Central memory CD8-positive, alpha-beta T cell (primary cell): Measurements from ENCODE around the gene SENP1.

ENCODE experiments used
- ATAC-seq: fragments of 150-1000 bp; cut with Tn5 transposase; replicated peaks from 2 replicates; pipeline ENCODE4 v1.10.0; 2022; ENCODE audit warnings: mild to moderate bottlenecking, moderate FRiP score, moderate number of reproducible peaks; ENCODE audit not compliant: poor library complexity, severe bottlenecking; ENCODE audit errors: extremely low read depth
- DNase-seq, 2 donors: peaks; one replicate each; pipeline ENCODE4 v3.0.0; 2021; ENCODE audit warnings: low spot score in 2 of 2
- H3K27ac Mint-ChIP-seq: one replicate; pipeline ENCODE4 v1.8.0; 2022; ENCODE audit warnings: low read depth, mild to moderate bottlenecking, moderate library complexity, mixed read lengths
- H3K27me3 Mint-ChIP-seq: one replicate; pipeline ENCODE4 v1.8.0; 2022; ENCODE audit warnings: mixed read lengths
- H3K36me3 Mint-ChIP-seq: one replicate; pipeline ENCODE4 v1.8.0; 2022; ENCODE audit warnings: mild to moderate bottlenecking, moderate library complexity, mixed read lengths; ENCODE audit not compliant: insufficient read depth
- H3K4me1 Mint-ChIP-seq: one replicate; pipeline ENCODE4 v1.8.0; 2022; ENCODE audit warnings: mixed read lengths
- H3K4me3 Mint-ChIP-seq: one replicate; pipeline ENCODE4 v1.8.0; 2022; ENCODE audit warnings: mild to moderate bottlenecking, moderate library complexity, mixed read lengths
- H3K9me3 Mint-ChIP-seq: one replicate; pipeline ENCODE4 v1.8.0; 2022; ENCODE audit warnings: mixed read lengths

Gene SENP1

DNA sequence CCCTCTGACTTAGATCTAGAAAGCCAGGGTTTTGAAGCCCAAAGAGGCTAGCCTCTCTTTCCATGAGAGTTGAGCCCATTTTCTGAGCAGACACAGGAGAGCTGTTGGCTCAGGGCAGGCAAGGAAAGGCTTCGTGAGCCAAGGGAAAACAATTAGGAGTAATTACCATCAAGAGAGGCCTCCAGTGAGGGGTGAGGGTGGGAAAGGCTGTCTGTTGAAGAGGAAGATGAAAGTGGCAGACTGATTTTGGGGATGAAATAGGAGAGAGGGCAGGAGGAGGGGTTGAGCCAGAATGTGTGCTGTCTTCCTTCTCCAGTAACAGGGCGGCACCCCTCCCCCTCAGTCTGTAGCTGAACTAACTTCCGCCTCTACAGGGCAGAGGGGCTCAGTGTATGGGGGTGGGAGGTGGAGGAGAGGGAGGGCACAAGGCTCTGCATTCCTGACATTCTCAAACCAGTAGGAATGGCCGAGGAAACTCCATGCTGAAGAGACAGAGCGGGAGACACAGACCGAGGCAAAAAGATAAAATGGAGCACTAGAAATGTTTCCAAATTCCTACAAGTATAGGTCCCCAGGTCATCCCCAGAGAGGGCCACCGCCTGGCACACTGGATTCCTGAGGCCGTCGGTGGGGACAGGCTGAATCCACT is 68.5 kb downstream of the SENP1 start:
- DNase-seq = no peak
- H3K36me3 Mint-ChIP-seq = peaks cover under 1% of the 10 kb centered on the region

DNA sequence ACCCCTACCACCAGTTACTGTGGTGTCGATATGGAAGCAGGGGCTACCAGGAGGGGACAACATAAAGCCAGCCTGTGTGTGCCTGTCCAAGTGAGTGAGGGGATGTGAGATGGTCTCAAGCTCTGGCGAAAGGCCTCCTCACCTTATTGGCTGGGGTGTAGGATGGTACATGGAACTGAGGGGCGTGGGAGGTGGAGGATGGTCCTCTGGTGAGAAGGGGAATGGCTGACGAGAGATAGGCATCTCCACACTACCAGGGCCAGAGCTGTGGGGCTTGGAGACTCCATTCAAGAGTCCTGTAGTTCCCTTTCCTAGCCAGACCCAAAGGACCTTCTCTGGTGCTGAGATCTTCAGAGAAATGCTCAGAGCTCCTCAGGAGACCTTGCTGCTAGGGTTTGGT is 69.1 kb downstream of the SENP1 start:
- no peak for DNase-seq
- Mint-ChIP-seq H3K27me3 (no peaks in the 10 kb centered on the region), H3K9me3 (no peaks in the 10 kb centered on the region), H3K4me1 (peaks cover 13% of the 10 kb centered on the region), H3K4me3 (no peak overlapping the region), H3K27ac (peak overlapping the region; percentile 61), H3K36me3 (no peaks in the 10 kb centered on the region)
- no peak for ATAC-seq

More for the DNA sequence above, 68.5 kb downstream of the SENP1 start:
- Mint-ChIP-seq H3K4me1 (peaks cover 13% of the 10 kb centered on the region), H3K27ac (peak overlapping the region; percentile 61), H3K4me3 (no peak overlapping the region), H3K9me3 (no peaks in the 10 kb centered on the region), H3K27me3 (no peaks in the 10 kb centered on the region)
- no peak for ATAC-seq

DNA sequence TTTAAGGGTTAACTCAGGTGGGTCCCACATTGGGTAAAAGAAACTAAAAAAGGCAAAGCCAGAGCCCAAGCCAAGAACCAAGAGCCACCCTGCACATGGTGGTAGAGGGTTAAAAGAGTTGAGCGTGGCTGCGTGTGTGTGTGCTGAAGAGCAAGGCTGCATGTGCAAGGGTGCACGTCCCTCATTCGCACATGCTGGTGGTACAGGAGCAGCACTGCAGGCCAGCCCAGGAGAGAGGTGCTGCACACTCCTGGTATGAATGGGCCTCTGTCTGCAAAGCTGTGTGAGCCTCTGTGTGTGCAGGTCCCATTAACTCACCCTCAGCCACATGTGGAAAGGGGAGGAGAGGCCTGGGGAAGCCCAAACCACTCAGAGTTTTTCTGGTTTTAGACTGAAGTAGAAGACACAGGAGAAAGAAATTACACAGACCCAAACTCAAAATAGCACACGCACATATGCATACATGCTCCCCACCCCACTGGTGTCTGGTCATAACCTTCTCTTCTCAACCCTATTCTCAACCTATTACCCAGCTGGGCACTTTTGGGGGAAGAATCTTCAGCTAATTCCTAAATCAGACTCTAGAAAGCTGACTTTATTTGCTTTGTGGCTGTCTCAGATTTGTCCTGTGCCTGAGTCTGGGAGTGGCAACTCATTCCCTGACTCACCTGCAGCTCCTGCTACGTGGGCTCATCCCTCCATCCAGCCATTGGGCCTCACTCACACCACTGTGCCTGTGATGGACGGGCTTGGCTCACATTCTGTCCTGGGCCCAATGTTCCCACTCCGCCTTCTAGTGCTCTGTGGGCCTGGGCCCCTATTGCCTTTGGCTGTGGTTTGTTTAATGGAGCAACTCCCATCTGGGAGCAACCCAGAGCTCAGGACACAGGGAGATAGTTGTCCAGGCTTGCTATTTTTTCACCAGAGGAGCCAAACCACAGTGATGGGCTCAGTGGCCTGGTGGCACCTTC is 70.8 kb downstream of the SENP1 start:
- H3K4me1 Mint-ChIP-seq = peaks cover 13% of the 10 kb centered on the region
- DNase-seq = no peak

DNA sequence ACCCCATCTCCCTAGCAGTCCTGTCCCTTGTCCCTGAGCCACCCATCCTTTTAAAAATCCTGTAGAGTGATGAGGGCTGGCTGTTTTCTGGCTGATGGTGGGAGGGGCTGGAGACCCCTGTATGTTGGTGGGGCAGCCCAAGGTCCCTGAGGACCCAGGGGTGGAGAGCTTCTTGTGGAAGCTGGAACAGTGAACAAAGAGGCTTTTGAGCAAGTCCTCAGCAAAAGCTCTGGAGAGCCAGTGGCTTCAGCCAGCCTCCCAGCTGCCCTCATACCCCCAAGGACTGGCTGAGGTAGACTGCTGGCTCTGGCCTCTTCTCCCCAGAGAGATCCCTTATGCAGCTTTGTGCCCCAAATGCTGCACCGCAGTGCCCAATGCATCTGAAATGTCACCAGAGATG is 72.4 kb downstream of the SENP1 start:
- Mint-ChIP-seq H3K36me3 (no peaks in the 10 kb centered on the region), H3K9me3 (no peaks in the 10 kb centered on the region), H3K27me3 (no peaks in the 10 kb centered on the region), H3K4me1 (peaks cover 13% of the 10 kb centered on the region), H3K27ac (no peak overlapping the region), H3K4me3 (no peak overlapping the region)
- ATAC-seq (no peak), DNase-seq (no peak)

More for the DNA sequence above, 70.8 kb downstream of the SENP1 start:
- ATAC-seq = no peak
- H3K27me3 Mint-ChIP-seq = no peaks in the 10 kb centered on the region
- H3K4me3 Mint-ChIP-seq = no peak overlapping the region
- no peaks in the 10 kb centered on the region for H3K36me3 Mint-ChIP-seq
- H3K9me3 Mint-ChIP-seq = no peaks in the 10 kb centered on the region
- no peak overlapping the region for H3K27ac Mint-ChIP-seq

DNA sequence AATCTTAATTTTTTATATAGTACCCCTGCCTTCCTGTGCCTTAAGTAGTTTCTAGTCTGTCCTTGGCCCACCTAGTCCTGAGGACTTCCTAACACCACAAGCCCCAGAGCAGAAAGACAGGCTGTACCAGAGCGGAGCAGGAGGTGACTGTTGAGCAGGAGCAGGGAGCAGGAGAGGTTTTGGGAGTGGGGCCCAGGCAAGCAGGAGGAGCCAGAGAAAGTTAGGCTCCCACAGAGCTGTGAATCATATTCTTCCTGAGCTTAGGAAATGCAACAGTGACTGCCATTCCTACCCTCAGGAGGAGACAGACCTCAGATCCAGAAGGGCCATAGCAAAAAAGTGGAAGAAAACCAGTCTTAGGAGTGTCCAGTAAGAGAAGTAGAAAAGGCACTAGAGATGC is 73.3 kb downstream of the SENP1 start:
- peaks cover 4% of the 10 kb centered on the region for H3K27me3 Mint-ChIP-seq
- H3K4me3 Mint-ChIP-seq = no peak overlapping the region
- H3K9me3 Mint-ChIP-seq = no peaks in the 10 kb centered on the region
- H3K4me1 Mint-ChIP-seq = peaks cover 6% of the 10 kb centered on the region
- ATAC-seq (no peak), DNase-seq (no peak)
- H3K36me3 Mint-ChIP-seq = no peaks in the 10 kb centered on the region
- no peak overlapping the region for H3K27ac Mint-ChIP-seq

DNA sequence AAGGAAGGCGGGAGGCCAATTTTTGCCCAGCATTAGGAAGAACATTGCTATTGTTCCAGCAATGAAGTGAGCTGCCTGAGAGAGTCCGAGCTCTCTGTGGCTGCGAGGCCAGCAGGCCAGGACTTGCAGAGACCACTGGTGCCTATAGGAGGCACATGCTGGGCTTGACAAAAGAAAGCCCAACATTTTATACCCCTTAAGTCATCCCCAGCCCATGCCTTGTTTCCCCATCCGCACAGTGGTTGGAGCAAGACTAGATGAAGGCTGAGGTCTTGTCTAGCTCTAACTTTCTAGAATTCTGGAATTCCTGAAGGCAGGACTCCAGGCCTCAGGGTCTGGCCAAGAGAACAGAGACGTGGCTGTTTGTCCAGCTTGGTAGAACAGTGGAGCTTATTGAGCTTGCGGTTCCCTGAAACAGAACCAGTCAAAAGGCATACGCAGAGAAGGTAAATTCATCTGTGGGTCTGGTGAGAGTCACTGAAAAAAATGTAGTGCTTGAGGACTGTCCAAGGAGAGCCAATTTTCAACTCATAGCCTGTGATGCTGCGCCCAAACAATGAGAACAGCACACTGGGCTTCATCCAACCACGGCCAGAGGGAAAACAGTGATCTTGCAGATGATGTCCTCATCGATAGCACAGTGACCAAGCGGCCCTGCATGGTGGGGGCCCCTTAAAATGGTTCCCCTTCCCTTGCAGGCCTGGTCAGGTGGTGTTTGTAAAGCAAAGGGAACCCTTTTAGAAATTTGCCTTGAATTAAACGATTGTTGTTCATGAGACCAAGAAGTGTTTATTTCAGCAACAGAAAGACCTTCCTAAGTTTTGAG is 74.5 kb downstream of the SENP1 start:
- Mint-ChIP-seq H3K36me3 (no peaks in the 10 kb centered on the region), H3K27me3 (peaks cover 11% of the 10 kb centered on the region), H3K4me1 (no peaks in the 10 kb centered on the region), H3K27ac (no peak overlapping the region), H3K4me3 (no peak overlapping the region), H3K9me3 (no peaks in the 10 kb centered on the region)
- ATAC-seq = no peak
- no peak for DNase-seq

DNA sequence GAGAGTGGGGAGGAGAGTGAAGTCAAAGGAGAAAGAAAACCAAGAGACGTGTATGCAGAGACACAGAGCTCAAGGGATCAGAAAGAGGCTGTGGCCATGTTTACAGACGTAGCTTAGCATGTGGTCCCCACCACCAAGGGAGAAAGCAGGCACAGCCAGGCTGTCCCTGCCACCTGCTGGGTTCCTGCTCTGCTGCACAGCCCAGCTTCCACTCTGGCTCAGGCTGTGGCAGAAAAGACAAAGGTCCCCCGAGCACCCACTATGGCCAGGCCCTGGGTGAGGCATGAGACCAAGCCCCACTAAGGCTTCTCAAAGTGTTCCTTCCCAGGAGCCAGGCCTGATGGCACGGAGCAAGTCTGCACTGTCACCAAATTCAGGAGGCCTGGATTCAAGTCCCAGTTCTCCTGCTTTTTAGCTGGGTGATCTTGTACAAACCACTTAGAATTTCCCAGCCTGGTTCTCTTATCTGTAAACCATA is 75.7 kb downstream of the SENP1 start:
- H3K9me3 Mint-ChIP-seq = no peaks in the 10 kb centered on the region
- H3K4me3 Mint-ChIP-seq = no peak overlapping the region
- no peak for DNase-seq
- H3K36me3 Mint-ChIP-seq = no peaks in the 10 kb centered on the region
- peaks cover 11% of the 10 kb centered on the region for H3K27me3 Mint-ChIP-seq
- H3K4me1 Mint-ChIP-seq = no peaks in the 10 kb centered on the region
- H3K27ac Mint-ChIP-seq = no peak overlapping the region
- ATAC-seq = no peak

DNA sequence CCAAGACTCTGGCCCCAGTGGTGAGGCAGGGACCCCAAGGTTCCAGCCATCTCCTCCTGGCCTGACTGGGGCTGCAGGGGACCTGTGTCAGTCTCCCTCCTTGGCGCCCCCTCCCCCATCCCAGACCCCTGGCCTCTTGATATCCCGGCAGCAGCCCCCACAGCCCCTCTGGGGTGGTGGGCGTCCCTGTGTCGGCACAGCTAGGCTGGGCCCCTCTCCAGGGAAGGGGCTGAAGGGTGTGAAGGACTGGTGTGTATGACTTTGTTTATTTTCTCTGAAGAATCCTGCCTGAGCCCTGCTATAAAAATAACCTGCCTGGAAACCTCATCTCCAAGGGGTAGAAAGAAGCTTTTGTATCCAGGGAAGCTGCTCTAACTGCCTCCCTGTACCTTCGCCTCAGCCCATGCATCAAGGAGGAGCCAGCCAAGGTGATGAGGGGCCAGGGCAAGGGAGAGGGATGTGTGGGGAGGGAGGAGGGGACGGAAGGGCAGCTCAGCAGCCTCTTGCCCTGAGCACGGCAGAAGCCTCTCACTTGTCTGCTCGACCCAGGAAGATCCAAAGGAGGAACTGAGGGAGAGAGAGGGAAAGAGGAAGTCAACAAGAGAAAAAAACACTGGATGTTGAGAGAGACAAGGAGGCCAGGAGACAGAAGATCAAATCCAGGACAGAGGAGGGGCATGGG is 76.2 kb downstream of the SENP1 start:
- Mint-ChIP-seq H3K27me3 (peaks cover 13% of the 10 kb centered on the region), H3K36me3 (no peaks in the 10 kb centered on the region), H3K27ac (no peak overlapping the region), H3K4me3 (no peak overlapping the region), H3K9me3 (no peaks in the 10 kb centered on the region), H3K4me1 (no peaks in the 10 kb centered on the region)
- ATAC-seq = no peak
- no peak for DNase-seq

DNA sequence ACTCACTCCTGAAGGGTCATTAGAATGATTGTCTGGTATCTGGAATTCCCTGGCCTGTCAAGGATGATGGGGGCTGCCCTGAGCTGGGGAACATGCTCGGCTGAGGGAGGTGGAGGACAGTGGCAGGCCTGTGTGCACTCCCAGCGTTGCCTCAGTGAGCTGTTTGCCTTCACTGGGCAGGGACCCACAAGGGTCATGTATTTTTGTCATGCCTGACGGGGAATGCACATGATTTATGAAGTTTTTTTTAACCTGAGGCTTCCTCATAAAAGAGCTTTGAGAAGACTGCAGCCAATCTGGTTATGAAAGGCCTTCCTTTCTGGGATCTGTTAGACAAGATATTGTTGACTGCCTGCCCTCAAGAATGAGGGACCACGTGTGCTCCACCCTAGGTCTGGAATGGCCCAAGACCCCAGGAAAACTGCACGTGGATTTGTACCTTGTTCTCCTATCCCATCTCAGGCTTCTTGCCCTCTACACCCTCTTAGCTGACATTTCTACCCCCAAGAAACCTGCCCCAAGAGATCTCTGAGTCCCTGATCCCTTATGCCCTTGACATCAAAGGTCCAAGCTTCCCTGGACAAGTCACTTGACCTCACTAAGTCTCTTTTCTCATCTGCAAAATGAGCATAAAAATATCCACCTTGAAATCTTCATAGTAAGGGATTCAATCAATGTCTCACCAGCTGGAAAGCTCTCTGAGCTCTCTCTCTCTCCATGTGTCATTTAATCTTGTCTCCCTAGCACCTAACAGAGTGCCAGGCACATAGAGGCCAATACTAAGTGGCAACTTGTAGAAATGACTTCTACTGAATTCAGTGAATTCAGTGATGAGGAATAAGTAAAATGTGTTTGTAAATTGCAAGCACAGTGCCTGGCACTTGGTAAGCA is 77.1 kb downstream of the SENP1 start:
- no peak overlapping the region for H3K4me3 Mint-ChIP-seq
- H3K27ac Mint-ChIP-seq = no peak overlapping the region
- H3K36me3 Mint-ChIP-seq = no peaks in the 10 kb centered on the region
- DNase-seq (no peak), ATAC-seq (no peak)
- H3K27me3 Mint-ChIP-seq = peaks cover 21% of the 10 kb centered on the region
- no peaks in the 10 kb centered on the region for H3K9me3 Mint-ChIP-seq
- no peaks in the 10 kb centered on the region for H3K4me1 Mint-ChIP-seq

DNA sequence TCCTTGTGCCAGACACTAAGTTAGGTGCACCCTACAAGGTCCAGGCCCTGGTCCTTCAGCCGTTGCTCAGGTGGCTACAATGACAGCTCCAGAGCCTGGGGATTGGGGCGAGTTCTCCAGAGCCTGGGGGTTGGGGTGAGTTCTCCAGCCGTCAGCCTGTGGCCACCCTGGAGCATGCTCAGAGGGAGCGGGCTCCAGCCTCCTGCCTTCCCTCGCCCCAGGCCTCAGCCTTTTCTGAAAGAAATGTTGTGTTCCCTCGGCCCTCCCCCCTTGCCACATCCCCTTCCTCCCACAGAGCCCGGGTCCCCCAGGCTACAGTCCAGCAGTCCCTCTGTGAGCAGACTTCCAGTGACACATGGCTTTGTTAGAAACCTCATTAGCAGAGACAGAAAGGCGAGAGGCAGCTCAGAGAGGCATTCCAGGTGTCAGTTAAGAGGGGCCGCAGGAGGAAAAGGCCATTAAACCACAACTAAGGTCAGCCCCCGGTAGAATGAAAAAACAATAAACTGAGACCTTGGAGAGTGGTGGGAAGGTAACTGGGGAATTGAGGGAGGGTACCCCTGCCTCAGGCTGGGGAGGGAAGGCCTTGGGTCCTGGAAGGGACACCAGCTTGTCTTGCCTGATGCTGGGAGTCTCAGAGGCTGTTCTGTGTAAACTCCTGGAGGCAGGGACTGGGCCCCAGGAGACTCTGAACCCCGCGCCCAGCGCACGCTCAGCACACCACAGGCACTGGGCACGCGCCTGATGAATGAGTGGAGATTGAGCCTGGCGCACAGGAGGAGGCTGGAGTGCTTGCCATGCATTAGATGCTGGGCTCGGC is 78.5 kb downstream of the SENP1 start:
- H3K9me3 Mint-ChIP-seq = no peaks in the 10 kb centered on the region
- H3K4me1 Mint-ChIP-seq = no peaks in the 10 kb centered on the region
- H3K27ac Mint-ChIP-seq = no peak overlapping the region
- ATAC-seq (no peak), DNase-seq (no peak)
- H3K4me3 Mint-ChIP-seq = no peak overlapping the region
- peaks cover 35% of the 10 kb centered on the region for H3K27me3 Mint-ChIP-seq
- no peaks in the 10 kb centered on the region for H3K36me3 Mint-ChIP-seq
